Activated CD8-positive, alpha-beta memory T cell treated with anti-CD3 and anti-CD28 coated beads, Interleukin-2, amount 50 U/mL, for 48 hours (primary cell): ENCODE results near the gene INHBE.
"Not testable (repeated sequence)": the region's sequence is repeated elsewhere in the genome, so short reads cannot be mapped to it uniquely, and the experiment has no call there.

ENCODE experiments used
- DNase-seq: peaks from one replicate; pipeline ENCODE4 v3.0.0-alpha.2; 2020

Gene INHBE

GRCh38 chr12:57441846-57442427, 13.2 kb upstream of the INHBE start:
- DNase-seq = no peak

- DNase-seq = not testable (repeated sequence)
These were observed 10.8 kb upstream of the INHBE start for GRCh38 chr12:57444337-57444736.

DNA sequence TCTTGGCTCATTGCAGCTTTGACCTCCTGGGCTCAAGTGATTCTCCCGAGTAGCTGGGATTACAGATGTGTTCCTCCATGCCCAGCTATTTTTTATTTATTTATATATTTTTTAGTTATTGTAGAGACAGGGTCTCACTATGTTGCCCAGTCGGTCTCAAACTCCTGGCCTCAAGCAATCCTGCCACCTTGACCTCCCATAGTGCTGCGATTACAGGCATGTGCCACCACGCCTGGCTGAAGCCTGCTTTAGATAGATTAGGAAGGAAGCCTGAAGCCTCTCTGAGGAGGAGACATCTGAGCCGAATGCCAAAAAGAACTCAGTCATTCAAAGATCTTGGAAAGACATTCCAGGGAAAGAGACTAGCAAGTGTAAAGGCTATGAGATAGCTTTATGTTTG, 10.4 kb upstream of the INHBE start:
- DNase-seq = no peak

DNA sequence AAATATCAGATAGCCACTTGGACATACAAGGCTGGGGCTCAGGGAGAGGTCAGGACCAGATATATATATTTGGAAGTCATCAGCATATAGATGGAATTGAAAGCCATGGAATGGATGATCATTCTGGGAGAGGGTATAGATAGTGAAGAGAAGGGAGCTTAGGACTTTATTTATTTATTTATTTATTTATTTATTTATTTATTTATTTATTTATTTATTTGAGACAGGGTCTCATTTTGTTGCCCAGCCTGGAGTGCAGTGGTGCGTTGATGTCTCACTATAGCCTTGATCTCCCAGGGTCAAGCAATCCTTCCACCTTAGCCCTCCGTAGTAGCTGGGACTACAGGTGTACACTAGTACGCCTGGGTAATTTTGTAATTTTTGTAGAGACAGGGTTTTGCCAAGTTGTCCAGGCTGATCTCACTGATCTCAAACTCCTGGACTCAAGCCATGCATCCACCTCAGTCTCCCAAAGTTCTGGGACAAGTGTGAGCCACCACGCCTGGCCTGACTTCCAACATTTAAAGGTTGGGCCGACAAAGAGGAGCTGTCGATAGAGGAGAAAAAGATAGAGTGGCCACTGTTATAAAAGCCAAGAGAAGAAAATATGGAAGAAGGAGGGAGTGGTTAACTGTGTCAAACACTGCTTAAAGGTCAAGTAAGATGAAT, 8.7 kb upstream of the INHBE start:
- no peak for DNase-seq

DNA sequence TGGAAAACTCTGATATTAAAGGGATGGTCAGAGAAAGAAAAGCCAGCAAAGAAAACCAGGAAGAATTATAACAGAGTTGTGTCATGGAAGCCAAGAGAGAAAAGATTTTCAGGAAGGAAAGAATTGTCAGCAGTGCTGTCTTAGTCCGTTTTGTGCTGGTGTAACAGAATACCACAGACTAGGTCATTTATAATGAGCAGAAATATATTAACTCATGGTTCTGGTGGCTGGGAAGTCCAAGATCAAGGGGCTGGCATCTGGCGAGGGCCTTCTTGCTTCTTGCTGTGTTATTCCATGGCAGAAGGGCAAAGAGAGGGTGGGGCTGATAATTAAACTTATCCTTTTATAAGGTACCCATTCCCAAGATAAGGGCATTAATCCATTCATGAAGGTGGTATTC, 6.4 kb upstream of the INHBE start:
- DNase-seq = no peak

- DNase-seq = no peak
These were observed 5.7 kb upstream of the INHBE start for GRCh38 chr12:57449375-57449774.

- no peak for DNase-seq
These were observed 5.0 kb upstream of the INHBE start for GRCh38 chr12:57450057-57450456.

DNA sequence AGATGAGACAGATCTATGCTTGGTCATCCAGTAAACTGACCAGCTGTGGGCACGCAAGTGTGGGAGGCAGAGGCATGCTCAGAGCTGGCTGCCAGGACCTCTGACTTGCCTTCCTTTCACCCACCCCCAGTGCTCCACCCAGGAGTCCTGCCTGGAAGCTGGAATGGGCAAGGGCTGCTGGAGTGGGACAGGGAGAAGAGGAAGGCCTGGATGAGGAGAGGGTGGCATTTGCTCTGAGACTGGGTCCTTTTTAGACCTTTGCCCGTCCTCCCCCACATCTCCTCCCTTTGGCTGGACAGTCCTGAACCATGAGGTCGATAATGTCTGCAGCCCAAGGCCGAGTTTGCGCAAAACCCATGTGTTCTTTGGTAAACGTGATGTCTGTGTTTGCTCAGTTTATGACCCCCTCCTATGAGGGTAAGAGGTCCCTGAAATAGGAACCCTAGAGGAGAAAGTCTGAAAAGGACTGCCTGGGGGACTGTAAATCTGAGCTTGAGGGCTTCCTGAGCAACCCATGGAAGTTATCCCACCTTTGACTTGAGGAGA, 3.8 kb upstream of the INHBE start:
- no peak for DNase-seq

DNA sequence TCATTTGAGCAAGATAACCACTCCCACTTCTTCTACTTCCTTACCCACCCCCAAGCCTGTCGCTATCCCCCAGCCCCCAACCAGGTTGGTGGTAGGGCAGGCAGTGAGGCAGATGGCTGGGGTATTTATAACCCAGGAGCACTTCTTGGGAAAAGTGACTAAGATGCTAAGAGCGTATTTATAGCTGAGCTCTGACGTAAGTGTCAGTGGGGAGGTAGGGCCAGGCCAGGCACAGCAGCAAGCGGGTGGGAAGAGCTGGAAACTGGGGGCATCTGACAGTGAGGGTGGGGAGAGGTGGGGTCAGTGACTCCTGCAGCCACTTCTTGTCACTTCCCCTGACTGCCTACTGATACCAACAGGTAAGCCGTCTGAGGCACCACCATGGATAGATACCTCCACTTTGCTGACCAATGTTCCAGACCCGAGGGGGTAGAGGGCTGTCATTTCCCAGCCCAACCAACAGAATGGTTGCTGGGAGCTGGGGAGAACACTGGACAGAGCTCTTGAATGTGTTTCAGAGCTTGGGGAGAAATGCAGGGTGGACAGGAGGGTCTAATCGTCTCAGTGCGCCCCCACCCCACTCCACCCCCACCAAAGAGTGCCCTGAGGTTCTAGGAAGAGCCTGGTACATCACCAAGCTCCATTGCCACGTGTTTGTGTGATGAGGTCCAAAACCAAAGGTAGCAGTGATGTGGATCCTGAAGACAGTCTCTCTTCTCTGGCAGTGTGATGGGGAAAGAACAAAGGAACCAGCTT, 2.7 kb upstream of the INHBE start:
- no peak for DNase-seq

DNA sequence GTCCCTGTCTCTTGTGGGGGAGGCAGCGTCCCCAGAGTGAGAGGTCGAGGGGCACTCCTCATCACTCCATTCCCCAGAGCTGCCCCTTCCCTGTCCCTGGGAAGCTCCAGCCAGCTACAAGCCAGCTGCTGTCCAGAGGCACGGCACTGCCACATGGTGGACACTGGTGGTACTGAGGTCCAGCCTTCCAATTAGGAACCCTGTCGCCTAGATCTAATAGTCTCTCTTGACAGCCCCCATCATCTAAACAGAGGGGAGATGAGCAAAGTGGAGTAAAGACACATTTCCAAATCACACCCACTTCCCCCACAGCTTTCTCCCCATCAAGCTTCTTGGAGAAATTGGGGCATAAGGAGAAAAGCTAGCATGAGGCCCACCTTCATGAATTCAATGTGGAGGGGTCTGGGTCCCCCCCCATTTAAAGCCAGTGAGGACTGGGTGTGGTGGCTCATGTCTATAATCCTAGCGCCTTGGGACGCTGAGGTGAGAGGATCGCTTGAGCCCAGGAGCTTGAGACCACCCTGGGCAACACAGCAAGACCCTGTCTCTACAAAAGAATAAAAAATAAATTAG, 2.1 kb upstream of the INHBE start:
- DNase-seq = peak; percentile 84

DNA sequence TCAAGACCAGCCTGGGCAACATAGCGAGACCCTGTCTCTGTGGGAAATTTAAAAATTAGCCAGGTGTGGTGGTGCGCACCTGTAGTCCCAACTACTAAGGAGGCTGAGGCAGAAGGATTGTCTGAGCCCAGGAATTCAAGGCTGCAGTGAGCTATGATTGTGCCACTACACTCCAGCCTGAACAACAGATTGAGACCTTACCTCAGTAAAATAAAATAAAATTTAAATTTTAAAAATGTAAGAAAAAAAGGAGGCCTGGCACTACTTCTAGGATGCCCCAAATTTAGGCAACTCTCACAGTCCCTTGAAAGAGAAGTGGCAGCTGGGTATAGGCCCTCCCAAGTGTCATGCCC, 918 bp upstream of the INHBE start:
- DNase-seq = no peak

DNA sequence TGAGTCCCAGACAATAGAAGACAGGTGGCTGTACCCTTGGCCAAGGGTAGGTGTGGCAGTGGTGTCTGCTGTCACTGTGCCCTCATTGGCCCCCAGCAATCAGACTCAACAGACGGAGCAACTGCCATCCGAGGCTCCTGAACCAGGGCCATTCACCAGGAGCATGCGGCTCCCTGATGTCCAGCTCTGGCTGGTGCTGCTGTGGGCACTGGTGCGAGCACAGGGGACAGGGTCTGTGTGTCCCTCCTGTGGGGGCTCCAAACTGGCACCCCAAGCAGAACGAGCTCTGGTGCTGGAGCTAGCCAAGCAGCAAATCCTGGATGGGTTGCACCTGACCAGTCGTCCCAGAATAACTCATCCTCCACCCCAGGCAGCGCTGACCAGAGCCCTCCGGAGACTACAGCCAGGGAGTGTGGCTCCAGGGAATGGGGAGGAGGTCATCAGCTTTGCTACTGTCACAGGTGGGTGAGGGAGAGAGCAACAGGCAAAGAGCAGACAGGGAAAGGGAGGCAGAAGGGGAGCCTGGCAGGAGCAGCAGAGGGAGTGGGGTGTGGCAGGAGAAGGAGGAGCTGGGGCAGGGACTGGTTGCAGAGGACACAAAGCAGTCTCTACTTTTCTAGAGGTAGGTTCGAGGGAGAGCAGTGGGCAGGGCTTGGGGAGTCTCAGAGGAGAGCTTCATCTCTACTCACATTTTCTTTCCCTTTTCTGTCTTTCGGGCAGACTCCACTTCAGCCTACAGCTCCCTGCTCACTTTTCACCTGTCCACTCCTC, 452 bp downstream of the INHBE start:
- peak; percentile 67 for DNase-seq

DNA sequence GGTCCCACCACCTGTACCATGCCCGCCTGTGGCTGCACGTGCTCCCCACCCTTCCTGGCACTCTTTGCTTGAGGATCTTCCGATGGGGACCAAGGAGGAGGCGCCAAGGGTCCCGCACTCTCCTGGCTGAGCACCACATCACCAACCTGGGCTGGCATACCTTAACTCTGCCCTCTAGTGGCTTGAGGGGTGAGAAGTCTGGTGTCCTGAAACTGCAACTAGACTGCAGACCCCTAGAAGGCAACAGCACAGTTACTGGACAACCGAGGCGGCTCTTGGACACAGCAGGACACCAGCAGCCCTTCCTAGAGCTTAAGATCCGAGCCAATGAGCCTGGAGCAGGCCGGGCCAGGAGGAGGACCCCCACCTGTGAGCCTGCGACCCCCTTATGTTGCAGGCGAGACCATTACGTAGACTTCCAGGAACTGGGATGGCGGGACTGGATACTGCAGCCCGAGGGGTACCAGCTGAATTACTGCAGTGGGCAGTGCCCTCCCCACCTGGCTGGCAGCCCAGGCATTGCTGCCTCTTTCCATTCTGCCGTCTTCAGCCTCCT, 1.1 kb downstream of the INHBE start:
- DNase-seq = no peak

DNA sequence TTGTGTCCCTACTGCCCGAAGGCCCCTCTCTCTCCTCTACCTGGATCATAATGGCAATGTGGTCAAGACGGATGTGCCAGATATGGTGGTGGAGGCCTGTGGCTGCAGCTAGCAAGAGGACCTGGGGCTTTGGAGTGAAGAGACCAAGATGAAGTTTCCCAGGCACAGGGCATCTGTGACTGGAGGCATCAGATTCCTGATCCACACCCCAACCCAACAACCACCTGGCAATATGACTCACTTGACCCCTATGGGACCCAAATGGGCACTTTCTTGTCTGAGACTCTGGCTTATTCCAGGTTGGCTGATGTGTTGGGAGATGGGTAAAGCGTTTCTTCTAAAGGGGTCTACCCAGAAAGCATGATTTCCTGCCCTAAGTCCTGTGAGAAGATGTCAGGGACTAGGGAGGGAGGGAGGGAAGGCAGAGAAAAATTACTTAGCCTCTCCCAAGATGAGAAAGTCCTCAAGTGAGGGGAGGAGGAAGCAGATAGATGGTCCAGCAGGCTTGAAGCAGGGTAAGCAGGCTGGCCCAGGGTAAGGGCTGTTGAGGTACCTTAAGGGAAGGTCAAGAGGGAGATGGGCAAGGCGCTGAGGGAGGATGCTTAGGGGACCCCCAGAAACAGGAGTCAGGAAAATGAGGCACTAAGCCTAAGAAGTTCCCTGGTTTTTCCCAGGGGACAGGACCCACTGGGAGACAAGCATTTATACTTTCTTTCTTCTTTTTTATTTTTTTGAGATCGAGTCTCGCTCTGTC, 1.8 kb downstream of the INHBE start:
- DNase-seq = no peak

DNA sequence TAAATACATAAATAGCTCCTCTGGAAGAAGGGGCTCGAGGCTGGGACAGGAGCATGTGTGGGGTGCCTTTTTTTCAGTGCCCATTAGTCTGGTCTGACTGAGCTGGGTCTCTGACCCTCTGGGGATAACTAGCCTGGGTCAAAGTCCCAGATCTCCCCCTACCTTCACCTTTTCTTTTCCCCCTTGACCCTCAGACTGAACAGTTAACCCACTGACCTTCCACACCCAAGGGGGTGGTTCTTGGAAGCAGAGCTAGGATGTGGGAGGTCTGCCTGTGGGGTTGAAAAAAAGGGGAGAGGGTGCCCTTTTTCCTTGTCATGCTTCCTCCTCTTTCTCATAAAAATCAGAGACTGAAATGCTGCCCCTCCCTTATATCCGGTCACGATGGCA, 3.6 kb downstream of the INHBE start:
- no peak for DNase-seq

- DNase-seq = peak; percentile 96
These were observed 4.1 kb downstream of the INHBE start for GRCh38 chr12:57459055-57459749.

DNA sequence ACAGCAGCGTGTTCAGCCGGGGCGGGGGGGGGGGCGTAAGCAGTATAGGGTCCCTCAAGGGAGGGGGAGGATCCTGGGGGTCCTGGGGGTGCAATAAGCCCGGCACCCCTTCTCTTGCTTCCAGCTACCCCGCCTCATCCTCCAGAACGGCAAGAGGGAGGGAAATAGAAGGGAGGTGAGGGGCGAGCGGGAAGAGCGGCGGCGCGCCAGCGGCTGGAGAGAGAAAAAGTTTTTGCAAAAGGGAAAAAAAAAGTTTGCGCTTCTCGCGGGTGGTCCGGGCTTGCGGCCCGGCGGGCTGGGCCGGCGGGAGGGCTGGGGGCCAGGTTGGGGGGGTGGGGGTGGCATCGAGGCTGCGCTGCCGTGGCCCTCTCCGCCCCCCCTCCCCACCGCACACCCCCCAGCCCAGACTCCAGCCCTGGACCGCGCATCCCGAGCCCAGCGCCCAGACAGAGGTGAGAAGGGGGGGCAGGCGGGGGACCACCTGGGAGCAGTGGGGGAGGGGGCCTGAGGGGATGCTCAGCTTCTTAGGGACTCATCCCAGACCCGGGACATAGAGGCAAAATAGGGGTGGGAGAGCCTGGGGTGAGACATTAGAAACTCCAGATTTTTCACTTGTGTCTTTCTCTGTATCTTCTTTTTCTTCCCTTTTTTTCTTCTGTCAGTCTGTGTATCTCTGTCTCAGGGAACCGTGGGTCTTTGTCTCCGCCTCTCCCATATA, 4.8 kb downstream of the INHBE start, which contains the start of gene GLI1:
Gene GLI1 (plus strand): TSS at position 36 of the 718 bp plus-strand sequence. CDS start 3,907 bp downstream, outside the sequence.
- DNase-seq = no peak

DNA sequence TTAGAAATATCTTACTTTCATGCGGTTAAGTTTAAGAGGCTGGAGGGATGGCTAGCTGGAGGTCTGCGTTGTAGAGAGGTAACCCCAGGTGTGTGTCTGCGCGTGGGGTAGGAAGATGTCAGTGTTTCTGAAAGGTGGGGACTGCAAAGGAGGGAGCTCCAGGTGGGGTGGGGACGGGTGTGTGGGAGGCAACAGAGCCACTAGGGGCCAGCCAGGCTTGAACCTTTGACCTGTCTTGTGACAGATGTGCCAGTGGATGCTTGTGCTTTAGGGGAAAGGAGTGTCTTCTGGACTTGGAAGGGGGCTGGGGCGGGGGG, 5.3 kb downstream of the INHBE start:
- no peak for DNase-seq

- DNase-seq = peak; percentile 61
These were observed 5.8 kb downstream of the INHBE start for GRCh38 chr12:57460841-57461275.

GRCh38 chr12:57461276-57461916, 6.3 kb downstream of the INHBE start:
- peak; percentile 69 for DNase-seq
